ENCODE measurements around the gene KIAA1328. TPM values are rescaled to one million over a fixed set of nuclear protein-coding genes. Genes with fewer than 3 reads are reported as not detected.
A peak's percentile ranks its signal among the peaks of the same experiment; 100 is the strongest.

KIAA1328 gene
- total and polyA plus RNA-seq, 8 donors, result 8.4 to 27.6 (median 22.9) TPM

GRCh38 chr18:37107748-37108522, 279.0 kb downstream of the KIAA1328 start:
- DNase-seq (peak in 1 of 4 donors; percentile 37), ATAC-seq (peak; percentile 85)
- H3K4me1 ChIP-seq, result no peaks in the 10 kb centered on the region
- TF ChIP-seq CTCF (IDR thresholded peaks at IDR 0.05), result no peak
- peaks cover 0 to 28% of the 10 kb centered on the region in 2 donors for H3K9me3 ChIP-seq
- intact Hi-C loops (cut with DNase I), result no loop called here
- no peak overlapping the region for H3K4me3 ChIP-seq
- no peak overlapping the region for H3K27ac ChIP-seq
- H3K27me3 ChIP-seq, result no peaks in the 10 kb centered on the region
- no peaks in the 10 kb centered on the region for H3K36me3 ChIP-seq

GRCh38 chr18:37122877-37123276, 293.9 kb downstream of the KIAA1328 start:
- ATAC-seq, result peak; percentile 96

GRCh38 chr18:37124516-37124915, 295.6 kb downstream of the KIAA1328 start:
- Histone ChIP-seq H3K27me3 (no peaks in the 10 kb centered on the region), H3K4me1 (no peaks in the 10 kb centered on the region), H3K36me3 (no peaks in the 10 kb centered on the region), H3K4me3 (no peak overlapping the region), H3K27ac (no peak overlapping the region), H3K9me3 (no peaks in the 10 kb centered on the region)
- ATAC-seq, result no peak
- no peak for TF ChIP-seq CTCF (IDR thresholded peaks at IDR 0.05)
- intact Hi-C loops (cut with DNase I), result no loop called here
- DNase-seq, result no peak

More at GRCh38 chr18:37122877-37123276, 293.9 kb downstream of the KIAA1328 start:
- H3K9me3 ChIP-seq, result peaks cover 0 to 5% of the 10 kb centered on the region in 2 donors
- H3K4me1 ChIP-seq, result no peaks in the 10 kb centered on the region
- intact Hi-C loops (cut with DNase I), result no loop called here
- no peak overlapping the region for H3K4me3 ChIP-seq
- peak in 1 of 4 donors; percentile 13 for DNase-seq
- no peaks in the 10 kb centered on the region for H3K36me3 ChIP-seq
- no peak overlapping the region for H3K27ac ChIP-seq
- H3K27me3 ChIP-seq, result no peaks in the 10 kb centered on the region
- TF ChIP-seq CTCF (IDR thresholded peaks at IDR 0.05), result no peak

- Histone ChIP-seq H3K27ac (no peak overlapping the region), H3K4me3 (no peak overlapping the region), H3K36me3 (no peaks in the 10 kb centered on the region), H3K27me3 (no peaks in the 10 kb centered on the region), H3K9me3 (peaks cover 0 to 12% of the 10 kb centered on the region in 2 donors), H3K4me1 (no peaks in the 10 kb centered on the region)
- DNase-seq (no peak), ATAC-seq (no peak)
- no peak for TF ChIP-seq CTCF (IDR thresholded peaks at IDR 0.05)
- intact Hi-C loops (cut with DNase I), result no loop called here
Observed at GRCh38 chr18:37135177-37135576, 306.2 kb downstream of the KIAA1328 start.

GRCh38 chr18:37138456-37138855, 309.5 kb downstream of the KIAA1328 start:
- intact Hi-C loops (cut with DNase I), result no loop called here
- no peak for TF ChIP-seq CTCF (IDR thresholded peaks at IDR 0.05)
- H3K4me1 ChIP-seq, result no peaks in the 10 kb centered on the region
- H3K9me3 ChIP-seq, result peaks cover 0 to 12% of the 10 kb centered on the region in 2 donors
- no peak overlapping the region for H3K27ac ChIP-seq
- ATAC-seq (no peak), DNase-seq (no peak)
- no peak overlapping the region for H3K4me3 ChIP-seq
- H3K36me3 ChIP-seq, result no peaks in the 10 kb centered on the region
- no peaks in the 10 kb centered on the region for H3K27me3 ChIP-seq

Measured in left lung (tissue), 10 donors.